HG03354 (cell line): Measurements from ENCODE around the gene MKNK1.

Source experiments
- ATAC-seq: cut with Tn5 transposase; IDR thresholded peaks from one replicate; pipeline ENCODE4 v1.9.1; 2021; ENCODE audit warnings: mild to moderate bottlenecking; ENCODE audit not compliant: unreplicated experiment, poor library complexity, severe bottlenecking

Gene MKNK1

DNA sequence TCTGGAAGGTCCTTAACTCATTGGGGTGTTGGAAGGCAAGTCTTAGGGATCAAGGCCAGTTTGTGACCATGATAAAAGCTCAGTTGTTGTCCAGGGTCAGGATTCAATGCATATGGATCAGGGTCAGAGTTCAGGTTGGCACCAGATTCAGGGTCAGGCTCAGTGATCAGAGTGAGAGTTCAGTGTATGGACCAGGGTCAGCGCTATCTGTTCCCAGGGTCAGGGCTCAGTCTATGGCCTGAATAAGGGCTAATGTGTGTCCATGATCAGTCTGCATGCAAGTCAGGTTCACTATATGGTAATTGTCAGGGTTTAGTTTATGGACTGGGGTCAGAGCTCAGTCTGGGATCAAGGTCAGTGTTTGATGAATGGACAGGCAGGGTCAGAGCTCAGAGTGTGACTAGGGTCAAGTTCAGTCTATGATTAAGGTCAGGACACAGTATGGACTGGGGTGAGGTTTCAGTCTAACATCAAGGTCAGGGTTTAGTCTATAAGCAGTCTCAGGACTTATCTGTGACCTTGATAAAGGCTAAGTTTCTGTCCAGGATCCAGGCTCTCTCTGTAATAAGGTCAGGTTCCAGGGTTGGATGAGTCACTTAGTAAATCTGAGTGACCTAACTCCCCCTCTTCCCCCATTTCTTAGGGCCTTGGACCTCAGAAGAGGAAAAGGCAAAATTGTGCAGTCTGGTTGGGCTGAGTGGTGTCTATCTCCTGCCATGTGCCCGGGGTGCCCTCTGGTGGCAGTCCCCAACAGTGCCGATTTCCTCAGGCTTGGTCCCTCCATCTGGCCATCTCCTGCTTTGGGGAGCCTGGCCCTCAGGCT, 76.4 kb downstream of the MKNK1 start:
- ATAC-seq = peak; percentile 73

- ATAC-seq = no peak
These were observed 77.3 kb downstream of the MKNK1 start for GRCh38 chr1:46526691-46527291.

DNA sequence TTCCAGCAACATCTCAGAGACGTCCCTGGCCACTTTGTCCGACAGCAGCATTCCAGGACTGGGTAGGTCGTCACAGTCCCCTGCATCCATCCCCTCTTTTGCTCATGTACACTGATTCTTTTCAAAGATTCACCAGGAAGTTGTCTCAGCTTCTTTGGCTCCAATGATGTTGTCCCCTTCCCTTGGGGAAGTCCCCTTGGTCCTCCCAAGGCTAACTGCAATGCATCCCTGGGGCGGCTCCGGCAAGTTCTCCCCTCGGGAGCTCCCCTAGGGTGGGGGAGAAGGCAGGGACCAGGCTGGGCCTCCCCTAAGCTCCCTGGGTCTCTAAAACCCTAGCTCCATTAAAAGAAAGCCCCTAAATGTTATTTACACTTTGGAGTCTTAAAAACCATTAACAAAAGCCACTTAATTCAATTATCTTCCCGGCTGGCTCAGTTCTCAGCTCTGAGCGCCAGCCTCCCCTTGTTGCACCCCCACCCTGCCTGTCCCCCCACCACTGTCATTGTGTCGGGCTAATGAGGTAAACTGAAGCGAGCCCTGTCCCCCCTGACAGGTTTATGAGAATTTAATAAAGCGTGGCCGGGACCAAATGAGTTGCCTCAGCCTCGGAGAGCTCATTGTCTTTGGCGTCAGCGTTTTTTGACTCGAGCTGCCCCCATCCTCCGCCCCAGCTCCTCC, 77.9 kb downstream of the MKNK1 start:
- no peak for ATAC-seq

DNA sequence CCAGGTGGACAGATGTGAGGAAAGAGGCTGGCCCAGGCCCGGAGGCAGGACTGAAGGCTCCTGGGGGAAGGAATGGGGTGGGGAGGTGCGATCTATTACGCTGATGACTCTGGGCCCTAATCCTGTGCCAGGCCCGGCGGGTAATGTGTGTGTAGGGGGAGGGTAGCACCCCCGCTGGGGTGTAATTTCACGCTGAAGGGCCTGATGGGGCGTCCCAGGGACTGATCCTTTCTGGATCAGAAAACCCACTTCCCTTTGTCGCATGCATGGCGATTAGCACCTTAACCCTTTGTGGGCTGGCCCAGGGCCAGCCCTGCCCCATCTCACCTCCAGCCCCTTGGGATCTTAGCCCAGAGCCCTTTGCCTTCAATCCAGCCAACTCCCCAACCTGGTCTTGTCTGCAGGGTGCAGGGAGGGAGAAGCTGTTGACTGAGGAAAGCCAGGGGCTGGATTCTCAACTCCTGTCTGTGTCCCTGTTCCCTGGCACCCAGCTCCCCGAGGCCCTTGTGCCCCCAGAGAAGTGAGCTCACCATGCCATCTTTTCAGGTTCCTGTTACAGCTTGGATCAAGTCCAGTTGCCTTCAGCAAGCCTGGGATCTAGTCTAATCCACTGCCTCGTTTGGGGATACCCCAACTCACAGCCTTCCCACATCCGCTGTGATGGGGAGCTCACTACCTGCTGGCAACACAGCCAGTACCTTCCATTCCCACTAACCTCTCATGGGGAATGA, 78.7 kb downstream of the MKNK1 start:
- ATAC-seq = no peak

GRCh38 chr1:46524843-46525242, 79.2 kb downstream of the MKNK1 start:
- no peak for ATAC-seq

DNA sequence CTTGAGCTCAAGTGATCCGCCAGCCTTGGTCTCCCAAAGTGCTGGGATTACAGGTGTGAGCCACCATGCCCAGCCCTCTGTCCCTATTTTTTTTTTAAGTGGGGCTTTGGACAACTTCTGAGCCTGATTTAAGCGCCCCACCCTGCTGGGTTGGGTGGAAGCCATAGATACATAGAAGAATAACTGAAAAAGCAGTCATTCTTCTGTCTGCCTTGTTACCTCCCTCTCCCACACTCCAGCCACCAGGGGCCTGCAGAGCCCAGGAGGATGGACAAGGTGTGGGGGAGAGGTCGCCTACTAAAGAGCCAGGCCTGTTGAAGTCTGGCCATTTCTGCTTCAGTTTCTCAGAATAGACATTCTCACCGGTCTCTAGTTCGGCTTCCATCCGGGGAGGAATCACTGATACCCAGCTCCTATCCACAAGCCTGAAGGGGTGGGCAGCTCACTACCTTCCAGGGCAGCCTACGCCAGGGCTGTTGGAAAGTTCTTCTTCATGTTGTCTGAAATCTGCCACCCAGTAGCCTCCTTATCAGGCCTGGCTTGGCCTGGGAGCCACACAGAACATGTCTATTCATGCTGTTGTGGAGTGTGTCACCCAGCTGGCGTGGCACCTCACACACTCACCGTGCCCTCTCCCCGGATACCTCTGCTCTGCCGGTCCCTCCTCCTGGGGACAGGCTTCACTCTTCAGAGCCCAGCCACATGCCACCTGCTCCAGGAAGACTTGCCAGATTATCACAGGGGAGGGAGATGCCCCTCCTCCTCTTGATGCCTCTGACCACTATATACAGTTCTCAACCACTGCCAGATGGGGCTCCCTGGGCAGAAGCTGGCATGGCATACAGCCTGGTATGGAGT, 80.3 kb downstream of the MKNK1 start:
- ATAC-seq = no peak

- no peak for ATAC-seq
These were observed 81.1 kb downstream of the MKNK1 start for GRCh38 chr1:46522969-46523320.

DNA sequence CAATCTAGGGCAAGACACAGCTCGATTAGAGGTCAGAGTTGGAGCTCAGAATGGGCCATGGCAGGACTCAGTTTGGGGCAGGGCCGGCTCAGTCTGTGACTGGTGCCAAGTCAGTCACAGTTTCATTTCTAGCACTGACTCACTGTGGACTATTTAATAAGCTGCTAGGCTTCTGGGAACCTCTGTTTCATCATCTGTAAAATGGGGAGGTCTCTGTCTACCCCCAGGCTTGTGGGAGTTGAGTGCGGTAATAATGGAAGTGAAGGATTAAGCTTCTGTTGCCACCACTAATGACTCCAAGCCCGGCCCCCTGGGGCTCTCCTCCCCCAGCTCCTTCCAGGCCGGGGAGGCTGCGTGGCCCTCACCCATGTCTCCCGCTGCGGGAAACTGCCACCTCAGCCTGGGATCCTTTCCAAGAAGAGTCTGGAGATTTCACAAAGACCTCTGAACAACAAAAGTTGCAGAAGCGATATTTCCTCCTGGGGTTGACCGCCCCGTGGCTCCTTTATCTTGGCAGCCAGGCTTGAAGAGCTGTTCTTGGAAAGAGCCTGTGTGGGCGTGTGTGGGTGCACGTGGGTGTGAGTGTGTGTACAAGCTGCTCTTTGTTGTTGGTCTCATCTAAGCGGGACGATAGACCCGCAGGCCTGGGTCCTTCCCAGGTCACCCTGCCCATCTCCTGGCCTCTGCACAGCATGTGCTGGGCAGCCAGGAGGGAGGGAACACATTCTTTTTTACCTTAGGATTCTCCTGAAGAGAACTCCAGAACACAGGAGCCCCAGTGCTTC, 81.7 kb downstream of the MKNK1 start:
- no peak for ATAC-seq

DNA sequence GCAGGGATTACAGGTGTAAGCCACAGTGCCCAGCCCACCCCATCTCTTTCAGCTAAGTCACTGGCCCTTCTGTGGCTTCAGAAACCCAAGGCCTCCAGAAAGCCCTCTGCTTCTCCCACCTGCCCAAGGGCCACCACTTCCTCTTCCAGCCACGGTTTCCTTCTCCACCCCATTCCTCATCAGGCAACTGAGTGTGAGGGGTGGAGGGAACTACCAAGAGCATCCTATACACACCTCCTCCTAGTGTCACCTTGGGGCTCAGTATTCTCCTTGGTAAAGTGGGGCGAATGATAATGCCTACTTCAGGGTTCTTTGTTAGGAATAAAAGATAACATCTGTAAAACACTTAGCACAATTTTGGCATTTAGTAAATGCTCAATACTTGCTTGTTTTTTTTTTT, 82.7 kb downstream of the MKNK1 start:
- ATAC-seq = no peak

- no peak for ATAC-seq
These were observed 83.8 kb downstream of the MKNK1 start for GRCh38 chr1:46520063-46520911.

- no peak for ATAC-seq
These were observed 84.9 kb downstream of the MKNK1 start for GRCh38 chr1:46519209-46519608.

DNA sequence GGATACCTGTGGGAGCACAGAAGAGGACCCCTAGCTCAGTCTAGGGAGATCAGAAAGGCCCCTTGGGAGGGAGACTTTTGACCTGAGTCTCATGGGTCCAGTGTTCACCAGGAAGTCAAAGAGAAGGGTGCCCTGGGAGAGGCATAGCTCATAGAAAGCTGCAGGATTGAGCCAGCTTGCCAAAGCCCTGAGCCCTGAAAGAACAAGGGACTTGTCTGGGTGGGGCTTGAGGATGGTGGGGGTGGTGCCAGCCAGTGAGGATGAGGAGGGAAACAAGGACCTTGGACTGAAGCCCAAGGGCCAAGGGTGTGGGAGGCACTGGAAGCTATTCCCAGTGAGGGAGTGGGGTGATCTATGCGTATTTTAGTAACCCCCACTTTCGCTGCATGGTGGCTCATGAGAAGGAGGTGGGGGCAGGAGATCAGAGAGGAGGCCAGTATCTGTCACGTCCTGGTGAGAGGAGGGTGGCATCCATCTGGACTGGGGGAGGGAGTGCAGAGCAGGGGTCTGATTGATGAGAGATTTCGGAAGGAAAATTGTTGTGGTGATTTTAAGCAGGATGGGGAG, 86.1 kb downstream of the MKNK1 start:
- ATAC-seq = no peak

DNA sequence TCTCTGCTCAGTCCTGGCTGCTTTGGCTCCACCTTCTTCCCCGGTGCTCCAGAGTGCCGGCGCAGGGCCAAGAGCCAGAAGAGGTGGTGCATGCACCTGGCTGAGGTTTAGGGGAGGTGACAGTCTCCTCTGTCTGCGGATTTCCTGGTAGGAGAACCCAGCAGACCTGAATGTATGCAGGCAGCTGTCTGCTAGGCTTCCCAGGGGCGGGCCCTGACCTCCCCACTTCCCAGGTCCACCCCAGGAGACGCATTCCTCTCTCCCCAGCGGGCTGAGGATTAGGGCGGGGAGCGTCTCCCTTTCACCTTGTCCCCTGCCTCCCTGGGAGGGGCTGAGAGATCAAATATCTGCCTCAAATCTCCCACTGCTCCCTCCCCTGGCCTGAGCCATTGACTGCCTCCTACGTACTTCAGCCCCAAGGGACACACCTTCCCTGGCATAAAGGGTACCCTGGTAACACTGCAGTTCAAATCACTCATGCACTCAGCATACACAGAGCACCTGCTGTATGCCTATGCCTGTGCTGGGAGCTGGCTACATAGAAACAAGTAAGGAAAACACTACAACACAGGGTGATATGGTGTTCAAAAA, 87.0 kb downstream of the MKNK1 start:
- no peak for ATAC-seq

GRCh38 chr1:46516200-46516950, 87.7 kb downstream of the MKNK1 start:
- ATAC-seq = no peak

- ATAC-seq = no peak
These were observed 88.5 kb downstream of the MKNK1 start for GRCh38 chr1:46515576-46515975.

DNA sequence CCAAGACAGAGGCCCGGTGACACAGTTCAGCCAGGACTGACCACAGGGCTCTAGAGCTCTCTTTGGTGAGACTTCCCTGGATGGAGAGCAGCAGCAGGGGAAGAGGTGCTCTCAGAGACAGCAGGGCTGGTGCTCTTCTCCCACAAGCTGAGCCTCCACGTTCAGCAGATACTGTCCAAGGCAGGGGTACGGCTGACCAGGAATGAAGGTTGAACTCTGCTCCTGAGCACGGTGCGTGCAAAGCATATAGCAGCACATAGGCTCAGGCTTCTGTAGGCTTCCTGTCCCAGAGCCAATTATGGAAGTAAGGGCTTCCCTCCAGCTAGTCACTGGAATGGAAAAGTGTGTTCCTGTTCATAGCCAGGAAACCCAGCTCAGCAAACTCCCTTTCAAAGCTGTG, 90.5 kb downstream of the MKNK1 start:
- no peak for ATAC-seq

DNA sequence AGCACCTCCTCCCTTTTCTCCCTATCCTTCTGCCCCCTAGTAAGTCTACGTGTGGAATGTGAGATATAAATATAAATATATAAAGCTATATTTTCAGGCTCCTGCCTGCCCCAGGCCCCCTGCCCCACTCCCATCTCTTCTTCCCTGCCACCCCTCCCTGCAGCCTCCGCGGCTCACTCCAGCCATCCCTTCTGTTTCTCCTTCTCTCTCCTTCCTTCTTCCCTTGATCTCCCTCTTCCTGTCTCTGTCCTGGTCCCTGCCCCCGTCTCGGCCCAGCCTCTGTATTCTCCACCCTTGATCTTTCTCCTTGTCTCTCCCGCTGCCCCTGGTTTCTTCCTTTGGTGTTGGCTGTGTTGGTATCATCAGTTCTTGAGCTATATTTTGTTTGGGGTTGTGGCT, 91.3 kb downstream of the MKNK1 start:
- ATAC-seq = no peak
